ENCODE data around the gene PLA1A. TPM values are rescaled to one million over a fixed set of nuclear protein-coding genes. Genes with fewer than 3 reads are reported as not detected.
A peak's percentile ranks its signal among the peaks of the same experiment; 100 is the strongest.

PLA1A gene
- total RNA-seq, 6 donors from 2014 or later, result 1.0 to 27.8 (median 14.6) TPM

- 34 to 63% methylated on average over 3 of the region's 3 CpGs for WGBS, 2 donors
- TF ChIP-seq POLR2A (IDR thresholded peaks at IDR 0.05) (no peak), CTCF (IDR thresholded peaks at IDR 0.05) (no peak), POLR2AphosphoS5 (IDR thresholded peaks at IDR 0.05) (no peak), EP300 (IDR thresholded peaks at IDR 0.05) (no peak)
Measured at GRCh38 chr3:119557877-119558269, 39.8 kb upstream of the PLA1A start.

GRCh38 chr3:119558626-119559317 is 38.9 kb upstream of the PLA1A start:
- TF ChIP-seq EP300 (IDR thresholded peaks at IDR 0.05), result no peak
- no peak for TF ChIP-seq CTCF (IDR thresholded peaks at IDR 0.05)
- TF ChIP-seq POLR2AphosphoS5 (IDR thresholded peaks at IDR 0.05), result no peak
- TF ChIP-seq POLR2A (IDR thresholded peaks at IDR 0.05), result no peak
- no peak for ATAC-seq (ENCODE audit: low FRiP score in 2 of 2)
- Histone ChIP-seq H3K9me3 (no peaks in the 10 kb centered on the region), H3K4me3 (peak overlapping the region in 2 of 4 donors; percentile 16 to 17), H3K27me3 (no peaks in the 10 kb centered on the region), H3K4me1 (peaks cover 0 to 12% (median 7%) of the 10 kb centered on the region in 4 donors), H3K36me3 (no peaks in the 10 kb centered on the region), H3K27ac (peak overlapping the region in 3 of 4 donors; percentile 3 to 32 (median 21))
- no peak for DNase-seq
- 89 to 91% methylated on average over 9 of the region's 9 CpGs for WGBS, 2 donors

More at GRCh38 chr3:119557877-119558269, 39.8 kb upstream of the PLA1A start:
- H3K9me3 ChIP-seq, result no peaks in the 10 kb centered on the region
- no peak overlapping the region for H3K4me3 ChIP-seq
- ATAC-seq (ENCODE audit: low FRiP score in 2 of 2) (no peak), DNase-seq (no peak)
- H3K36me3 ChIP-seq, result no peaks in the 10 kb centered on the region
- H3K27ac ChIP-seq, result no peak overlapping the region
- peaks cover 0 to 12% (median 7%) of the 10 kb centered on the region in 4 donors for H3K4me1 ChIP-seq
- H3K27me3 ChIP-seq, result no peaks in the 10 kb centered on the region

- TF ChIP-seq EP300 (IDR thresholded peaks at IDR 0.05), result no peak
- peak in 3 of 6 experiments; percentile 15 to 35 (median 23) for TF ChIP-seq CTCF (IDR thresholded peaks at IDR 0.05)
- DNase-seq (peak in 1 of 2 donors; percentile 73), ATAC-seq (ENCODE audit: low FRiP score in 2 of 2) (peak; percentile 78 to 81)
- H3K27ac ChIP-seq, result peak within 1 kb of the TSS in 3 of 4 donors; percentile 3 to 32 (median 21)
- H3K27me3 ChIP-seq, result no peaks in the 10 kb centered on the region
- no peaks in the 10 kb centered on the region for H3K9me3 ChIP-seq
- H3K36me3 ChIP-seq, result no peaks in the 10 kb centered on the region
- peak within 1 kb of the TSS in 2 of 4 donors; percentile 16 to 17 for H3K4me3 ChIP-seq
- H3K4me1 ChIP-seq, result peaks cover 0 to 12% (median 7%) of the 10 kb centered on the region in 4 donors
- WGBS, 2 donors, result 29 to 31% methylated on average over 7 of the region's 7 CpGs
Measured at GRCh38 chr3:119559441-119559963, 38.2 kb upstream of the PLA1A start, which contains the start of gene CD80. TSS of gene CD80 (minus strand) at chr3:119559614. CDS start at chr3:119557728, 1,886 bp downstream.

- 79 to 89% methylated on average over 5 of the region's 5 CpGs for WGBS, 2 donors
- H3K36me3 ChIP-seq, result no peaks in the 10 kb centered on the region
- no peak overlapping the region for H3K27ac ChIP-seq
- no peaks in the 10 kb centered on the region for H3K27me3 ChIP-seq
- no peaks in the 10 kb centered on the region for H3K9me3 ChIP-seq
- TF ChIP-seq POLR2A (IDR thresholded peaks at IDR 0.05) (no peak), EP300 (IDR thresholded peaks at IDR 0.05) (no peak), CTCF (IDR thresholded peaks at IDR 0.05) (no peak), POLR2AphosphoS5 (IDR thresholded peaks at IDR 0.05) (no peak)
- peaks cover 0 to 11% (median 5%) of the 10 kb centered on the region in 4 donors for H3K4me1 ChIP-seq
- DNase-seq, result no peak
- ATAC-seq (ENCODE audit: low FRiP score in 2 of 2), result peak; percentile 5 to 19
- H3K4me3 ChIP-seq, result no peak overlapping the region
Measured at GRCh38 chr3:119560160-119560559, 37.5 kb upstream of the PLA1A start.

All from upper lobe of left lung (tissue), 6 donors.